Daoy (cell line): ENCODE data around the gene HES6. TPM values are rescaled to one million over a fixed set of nuclear protein-coding genes. Genes with fewer than 3 reads are reported as not detected.

Experiments
- DNase-seq: peaks from one replicate; pipeline ENCODE4 v3.0.0-alpha.2; 2015; ENCODE audit warnings: low read depth
- total RNA-seq: library from RNA; depleted of rRNA; stranded (reverse); fragments of >200 nt; shearing (Covaris generic); gene quantifications from 2 replicates; pipeline ENCODE4 v1.2.3, GENCODE V29; 2014

HES6 gene
- total RNA-seq, 1 experiment from 2014 or later: 9.8 TPM

GRCh38 chr2:238235331-238235732, 4.5 kb downstream of the HES6 start:
- DNase-seq: no peak

DNA sequence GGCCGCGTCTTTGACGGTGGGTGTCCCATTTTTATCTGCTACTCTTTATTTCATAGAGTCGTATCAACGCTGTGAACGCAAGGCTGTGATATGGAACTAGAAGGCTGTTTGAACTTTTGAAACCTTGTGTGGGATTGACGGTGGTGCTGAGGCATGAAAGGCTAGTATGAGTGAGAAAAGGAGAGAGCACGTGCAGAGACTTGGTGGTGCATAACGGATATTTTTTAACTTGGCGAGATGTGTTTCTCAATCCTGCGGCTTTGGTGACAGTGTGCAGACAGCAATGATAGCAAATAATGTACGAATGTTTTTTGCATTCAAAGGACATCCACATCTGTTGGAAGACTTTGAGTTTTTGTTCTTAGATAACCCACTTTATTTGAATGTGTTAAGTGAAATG, 6.2 kb downstream of the HES6 start:
- DNase-seq: no peak

- DNase-seq: no peak
These were observed 8.0 kb downstream of the HES6 start for GRCh38 chr2:238231809-238232208.

- DNase-seq: no peak
These were observed 8.5 kb downstream of the HES6 start for GRCh38 chr2:238231251-238231793.

DNA sequence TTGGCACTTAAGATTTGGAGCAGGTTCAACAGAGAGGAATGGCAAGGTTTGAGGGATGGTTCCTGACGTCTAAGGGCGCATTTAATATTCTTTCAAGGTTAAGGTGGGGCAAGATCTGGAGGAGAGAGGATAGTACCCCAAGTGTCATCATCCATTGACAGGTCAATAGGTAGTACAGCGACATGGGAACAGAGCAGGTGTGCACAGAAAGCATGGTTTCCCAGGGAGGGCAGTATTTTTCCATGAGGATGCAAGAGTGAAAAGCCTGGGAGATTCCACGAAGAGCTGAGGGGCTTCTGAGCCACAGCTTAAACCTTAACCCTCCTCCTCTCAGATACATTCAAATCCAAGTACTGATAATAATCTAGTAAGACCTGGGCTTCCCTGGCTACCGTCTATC, 9.1 kb downstream of the HES6 start:
- no peak for DNase-seq

GRCh38 chr2:238228700-238229099, 11.1 kb downstream of the HES6 start:
- DNase-seq: no peak

DNA sequence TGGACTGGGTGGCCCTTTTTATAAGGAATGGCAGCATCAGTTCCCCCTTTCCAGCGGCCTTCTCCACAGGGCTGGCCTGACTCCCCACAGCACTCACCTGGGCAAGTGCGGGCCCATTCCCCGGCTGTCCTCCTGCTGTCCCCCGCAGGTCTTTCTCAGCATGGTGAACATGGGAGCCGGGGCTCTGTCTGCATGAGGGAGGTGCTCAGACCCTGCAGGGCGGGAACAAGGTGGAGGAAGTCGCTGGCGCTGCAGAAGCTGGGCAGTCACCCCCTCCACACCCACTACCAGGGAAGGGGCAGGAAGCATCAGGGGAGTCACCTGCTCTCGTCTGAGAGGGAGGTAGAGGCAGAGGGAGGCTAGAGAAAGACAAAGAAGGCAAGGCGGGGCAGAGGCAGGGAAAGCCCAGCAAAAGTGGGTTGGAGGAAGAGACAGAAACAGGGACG, 12.2 kb downstream of the HES6 start:
- DNase-seq: no peak

GRCh38 chr2:238226698-238227586, 12.9 kb downstream of the HES6 start:
- no peak for DNase-seq

- no peak for DNase-seq
These were observed 13.7 kb downstream of the HES6 start for GRCh38 chr2:238225911-238226697.

DNA sequence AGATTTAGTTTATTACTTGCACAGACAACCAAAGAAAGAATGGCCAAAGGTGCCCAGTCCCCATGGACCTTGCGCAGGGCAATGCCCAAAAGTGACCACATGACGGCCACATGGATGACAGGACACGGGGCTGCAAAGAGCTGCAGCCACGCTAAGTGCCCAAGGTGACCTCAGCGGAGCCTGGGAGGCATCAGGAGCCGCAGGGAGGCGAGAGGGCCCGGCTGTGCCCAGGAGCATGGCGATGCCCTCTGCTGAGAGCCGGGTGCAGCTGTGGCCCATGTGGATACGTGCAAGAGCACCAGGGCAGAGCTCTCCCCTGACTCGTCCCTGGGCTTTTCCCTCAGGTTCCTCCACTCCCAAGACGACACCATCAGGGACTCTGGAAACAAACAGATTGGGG, 14.7 kb downstream of the HES6 start:
- DNase-seq: no peak

DNA sequence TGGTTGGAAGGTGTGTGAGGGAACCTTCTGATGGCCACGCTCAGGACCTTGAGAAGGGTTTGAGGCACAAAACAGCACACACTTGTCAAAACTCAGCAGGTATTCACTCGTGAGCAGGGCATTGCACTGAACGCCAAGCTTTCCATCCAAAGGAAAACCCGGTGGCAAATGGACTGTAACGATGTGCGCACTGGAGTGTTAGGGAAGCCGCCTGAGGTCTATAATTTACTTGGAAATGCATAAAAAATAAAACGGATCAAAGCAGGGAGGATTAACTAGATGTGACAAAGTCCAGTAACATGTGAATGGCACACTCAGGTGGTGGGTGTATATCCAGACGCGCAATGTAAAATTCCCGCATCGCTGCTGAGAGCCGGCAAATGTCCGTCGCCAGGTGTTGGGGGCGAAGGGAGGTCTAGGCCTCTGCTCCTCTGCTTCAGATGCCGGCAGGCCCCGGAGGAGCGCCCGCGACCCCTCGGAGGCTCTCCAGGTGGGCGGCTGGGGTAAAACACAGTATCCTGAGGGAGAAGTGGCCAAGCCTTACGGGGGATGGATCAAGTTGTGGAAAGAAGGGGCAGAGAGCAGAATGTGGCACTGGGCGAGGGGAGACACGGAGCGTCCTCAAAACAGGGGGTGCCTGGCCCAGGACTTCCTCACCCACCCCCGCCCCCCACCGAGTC, 15.3 kb downstream of the HES6 start:
- no peak for DNase-seq

- DNase-seq: peak; percentile 57
These were observed 18.8 kb downstream of the HES6 start for GRCh38 chr2:238220892-238221521.

- no peak for DNase-seq
These were observed 19.5 kb downstream of the HES6 start for GRCh38 chr2:238220274-238220891.

- no peak for DNase-seq
These were observed 23.1 kb downstream of the HES6 start for GRCh38 chr2:238216651-238217184.

GRCh38 chr2:238207006-238207405, 32.8 kb downstream of the HES6 start:
- DNase-seq: no peak

DNA sequence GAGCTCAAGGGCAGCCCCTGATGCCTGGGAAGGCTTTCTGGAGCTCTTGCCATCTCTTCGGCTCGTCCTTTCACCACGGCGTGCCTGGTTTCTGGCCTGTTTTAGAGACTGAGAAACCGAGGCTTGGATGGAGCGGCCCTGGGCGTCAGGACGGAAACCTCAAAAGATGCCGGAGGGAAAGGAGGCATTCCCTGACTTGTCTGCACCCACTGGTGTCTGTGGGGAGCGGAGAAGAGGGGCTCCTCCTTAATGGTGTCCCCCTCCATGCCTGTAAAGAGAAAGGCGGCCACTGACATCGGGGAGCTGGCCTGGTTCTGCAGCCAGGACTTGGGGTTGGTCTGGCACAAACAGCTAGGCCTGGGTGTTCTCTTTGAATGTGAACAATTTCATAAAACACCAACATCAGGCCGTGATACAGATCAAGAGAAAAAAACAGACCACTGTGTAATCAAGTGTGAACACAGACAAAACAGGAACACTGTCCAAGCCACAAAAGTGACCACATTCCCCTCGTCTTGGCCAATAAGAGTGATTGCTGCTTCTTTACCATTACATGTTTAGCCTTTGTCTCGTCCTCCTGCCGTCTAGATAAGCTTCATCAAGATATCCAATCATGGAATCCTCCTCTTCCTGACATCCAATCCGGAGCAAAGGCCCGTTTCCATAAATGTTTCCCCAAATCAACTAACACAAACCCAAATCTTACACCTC, 35.7 kb downstream of the HES6 start:
- DNase-seq: no peak

- DNase-seq: peak; percentile 93
These were observed 36.5 kb downstream of the HES6 start, which contains the start of gene ILKAP for GRCh38 chr2:238203094-238203972. ILKAP (minus strand) TSS chr2:238203695; CDS start chr2:238203553, 142 bp downstream.

- no peak for DNase-seq
These were observed 37.3 kb downstream of the HES6 start for GRCh38 chr2:238202326-238203093.
